GM21529 (cell line): ENCODE data around the gene HECW1.
"Not testable (repeated sequence)": the region's sequence is repeated elsewhere in the genome, so short reads cannot be mapped to it uniquely, and the experiment has no call there.

Experiments
- ATAC-seq: cut with Tn5 transposase; IDR thresholded peaks from one replicate; pipeline ENCODE4 v1.9.1; 2021; ENCODE audit not compliant: unreplicated experiment

HECW1 gene

GRCh38 chr7:43560742-43561330 lies 448.4 kb downstream of the HECW1 start:
- ATAC-seq: no peak

- ATAC-seq: no peak
Measured at GRCh38 chr7:43562383-43562782, 449.9 kb downstream of the HECW1 start.

DNA sequence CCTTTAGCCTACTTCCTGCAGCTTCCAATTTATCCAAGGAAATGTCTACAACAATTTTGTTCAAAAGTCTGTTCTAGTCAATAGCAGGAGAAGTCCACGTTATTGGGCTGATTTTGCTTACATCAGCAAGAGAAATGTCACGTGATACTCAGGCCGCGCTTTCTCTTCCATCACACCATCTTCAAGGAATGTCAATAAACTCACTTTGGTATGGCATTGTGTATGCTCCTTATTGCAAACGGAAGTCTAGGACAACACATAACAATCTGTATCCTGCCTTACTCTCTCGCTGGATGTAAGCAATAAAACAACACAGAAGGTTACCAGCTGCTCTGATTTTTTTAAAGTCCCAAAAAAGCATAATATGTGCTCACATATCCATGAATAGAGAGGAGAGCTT lies 453.3 kb downstream of the HECW1 start:
- no peak for ATAC-seq

GRCh38 chr7:43568529-43568928 lies 456.1 kb downstream of the HECW1 start:
- no peak for ATAC-seq

GRCh38 chr7:43569424-43569823 lies 457.0 kb downstream of the HECW1 start:
- ATAC-seq: peak; percentile 50

DNA sequence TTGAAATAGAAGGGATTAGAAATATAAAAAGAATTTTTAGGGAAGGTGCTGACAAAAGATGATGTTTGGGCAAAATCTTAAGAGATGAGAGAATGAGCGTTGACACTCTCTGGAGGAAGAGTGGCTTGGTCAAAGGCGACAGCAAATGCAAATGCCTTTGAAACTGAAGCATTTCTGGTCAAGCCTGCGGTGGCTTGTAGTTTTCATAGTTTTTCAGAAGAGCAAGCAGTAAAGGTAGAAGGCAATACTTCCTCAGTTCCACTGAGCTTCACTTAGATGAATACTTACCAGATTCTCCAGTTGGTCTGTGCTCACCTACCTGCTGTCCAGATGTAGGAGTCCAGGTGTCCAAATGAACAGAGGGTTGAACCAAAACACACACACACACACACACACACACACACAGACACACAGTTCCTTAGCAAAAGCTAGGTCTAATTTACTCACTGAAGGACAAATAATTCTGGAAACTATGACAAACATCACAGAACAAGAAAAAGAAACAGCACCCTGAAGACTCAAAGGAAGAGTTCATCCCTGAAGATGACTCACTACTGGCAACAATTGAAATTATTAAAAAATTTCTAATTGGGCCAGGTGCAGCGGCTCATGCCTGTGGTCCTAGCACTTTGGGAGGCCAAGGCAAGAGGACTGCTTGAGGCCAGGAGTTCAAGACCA lies 458.4 kb downstream of the HECW1 start:
- peak; percentile 79 for ATAC-seq

DNA sequence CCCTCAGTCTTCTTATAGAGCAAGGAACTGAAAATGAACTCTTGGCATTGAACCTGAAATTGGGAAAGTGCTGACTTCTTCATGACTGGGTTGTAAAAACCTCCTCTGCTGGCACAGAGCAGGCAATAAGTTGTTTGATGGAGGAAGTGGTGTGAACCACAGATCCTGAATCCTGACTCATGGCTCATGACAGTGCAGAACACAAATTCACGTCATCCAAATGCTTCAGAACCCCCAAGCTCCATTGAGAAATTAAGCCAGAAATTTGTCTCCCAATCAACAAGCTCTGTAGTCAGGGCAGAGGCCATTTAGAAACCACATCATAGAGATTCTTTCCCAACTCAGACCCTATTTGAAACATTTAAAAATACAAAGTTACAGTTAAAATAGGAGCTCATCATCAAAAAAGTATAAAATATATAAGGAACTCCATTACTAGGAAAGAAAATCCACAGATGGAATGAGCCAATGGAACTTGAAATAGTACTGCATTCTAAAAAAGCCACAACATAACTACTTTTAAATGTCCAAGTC lies 460.1 kb downstream of the HECW1 start:
- ATAC-seq: no peak

- ATAC-seq: not testable (repeated sequence)
Measured at GRCh38 chr7:43573832-43574231, 461.4 kb downstream of the HECW1 start.

DNA sequence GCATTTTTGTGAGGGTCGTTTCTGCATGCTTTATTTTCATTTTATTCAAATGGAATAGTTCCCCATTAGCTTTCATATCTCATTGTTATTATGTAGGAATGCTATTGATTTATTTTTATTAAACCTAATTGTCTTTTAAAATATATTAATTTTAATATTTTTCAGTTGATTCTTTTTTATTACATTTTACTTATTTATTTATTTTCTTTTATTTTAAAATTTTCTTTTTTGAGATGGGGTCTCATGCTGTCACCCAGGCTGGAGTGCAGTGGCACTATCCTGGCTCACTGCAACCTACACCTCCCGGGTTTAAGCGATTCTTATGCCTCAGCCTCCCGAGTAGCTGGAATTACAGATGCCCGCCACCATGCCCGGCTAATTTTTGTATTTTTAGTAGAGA lies 463.1 kb downstream of the HECW1 start:
- ATAC-seq: no peak

- no peak for ATAC-seq
Measured at GRCh38 chr7:43576241-43576640, 463.8 kb downstream of the HECW1 start.

DNA sequence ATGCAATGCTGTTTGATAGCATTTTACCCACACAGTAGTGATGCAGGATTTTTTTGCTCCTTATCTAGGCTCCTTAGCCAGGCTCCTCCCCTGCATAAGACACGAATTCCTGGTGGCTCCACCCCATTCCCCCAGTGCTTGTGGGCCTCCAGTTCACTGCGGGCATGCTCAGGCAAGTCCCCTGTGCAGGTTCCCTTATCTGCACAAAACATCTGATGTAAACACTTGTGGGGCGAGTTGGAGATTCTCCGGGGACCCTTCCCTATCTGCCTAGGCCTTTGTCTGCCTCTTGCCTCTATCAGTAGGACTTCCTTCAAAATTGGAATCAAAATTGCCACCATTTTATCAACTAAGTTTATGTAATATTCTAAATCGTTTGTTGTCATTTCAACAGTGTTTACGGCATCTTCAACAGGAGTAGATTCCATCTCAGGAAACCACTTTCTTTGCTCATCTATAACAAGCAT lies 465.1 kb downstream of the HECW1 start:
- ATAC-seq: no peak

GRCh38 chr7:43582503-43583423 lies 470.3 kb downstream of the HECW1 start, which contains the start of gene STK17A:
TSS of gene STK17A (plus strand) at chr7:43583108. CDS start at chr7:43583244, 136 bp downstream.
- peak; percentile 63 for ATAC-seq

- ATAC-seq: peak; percentile 18
Measured at GRCh38 chr7:43583424-43584194, 471.2 kb downstream of the HECW1 start.

GRCh38 chr7:43584195-43584586 lies 471.7 kb downstream of the HECW1 start:
- ATAC-seq: no peak

DNA sequence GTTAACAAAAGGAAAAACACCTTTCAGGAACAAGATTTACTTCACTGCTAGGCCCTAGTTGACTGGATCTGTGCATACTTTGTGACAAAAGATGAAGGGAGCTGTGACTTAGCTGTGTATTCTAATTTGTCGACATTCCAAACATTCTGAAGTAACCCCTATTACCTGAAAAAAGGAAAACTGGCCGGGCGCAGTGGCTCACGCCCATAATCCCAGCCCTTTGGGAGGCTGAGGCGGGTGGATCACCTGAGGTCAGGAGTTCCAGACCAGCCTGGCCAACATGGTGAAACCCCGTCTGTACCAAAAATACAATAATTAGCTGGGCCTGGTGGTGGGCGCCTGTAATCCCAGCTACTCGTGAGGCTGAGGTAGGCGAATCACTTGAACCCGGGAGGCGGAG lies 472.3 kb downstream of the HECW1 start:
- not testable (repeated sequence) for ATAC-seq

DNA sequence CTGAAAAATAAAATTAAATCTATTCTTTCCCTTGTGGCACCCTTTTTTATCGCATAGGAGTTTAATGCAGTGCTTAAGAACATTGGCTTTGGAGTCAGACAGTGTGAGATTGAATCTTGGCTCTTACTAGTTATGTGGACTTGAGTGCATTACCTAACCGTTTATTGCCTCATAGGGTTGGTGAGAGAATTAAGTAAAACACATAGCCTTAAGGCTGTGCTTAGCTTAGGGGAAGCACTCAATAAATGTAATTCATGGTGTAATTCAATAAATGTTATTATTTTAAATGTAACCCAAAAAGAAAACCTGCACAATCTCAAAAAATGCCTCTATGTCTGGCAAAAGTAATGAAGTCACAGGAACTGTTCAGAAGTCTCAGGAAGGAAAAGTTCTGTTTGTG lies 473.1 kb downstream of the HECW1 start:
- ATAC-seq: no peak

- no peak for ATAC-seq
Measured at GRCh38 chr7:43586251-43586900, 473.9 kb downstream of the HECW1 start.

GRCh38 chr7:43588477-43589132 lies 476.2 kb downstream of the HECW1 start:
- ATAC-seq: no peak

GRCh38 chr7:43589133-43589478 lies 476.7 kb downstream of the HECW1 start:
- no peak for ATAC-seq

- no peak for ATAC-seq
Measured at GRCh38 chr7:43589728-43590127, 477.3 kb downstream of the HECW1 start.
